ENCODE results near the gene ALDH1L1.

- no peak for TF ChIP-seq ELF4 (IDR thresholded peaks at IDR 0.05)
- TF ChIP-seq ARNT (IDR thresholded peaks at IDR 0.05): no peak
- no peak for TF ChIP-seq SP1 (IDR thresholded peaks at IDR 0.05)
- no peak for TF ChIP-seq BHLHE40 (IDR thresholded peaks at IDR 0.05; ENCODE audit: borderline replicate concordance)
- TF ChIP-seq PKNOX1 (IDR thresholded peaks at IDR 0.05): no peak
- TF ChIP-seq FOXM1 (IDR thresholded peaks at IDR 0.05; ENCODE audit: borderline replicate concordance): no peak
These were observed 28.7 kb downstream of the ALDH1L1 start for GRCh38 chr3:126151562-126152302.

Measured in HEK293T (cell line).